COR-L47 (cell line): Measurements from ENCODE around the gene CCDC68.
"Not testable (repeated sequence)": the region's sequence is repeated elsewhere in the genome, so short reads cannot be mapped to it uniquely, and the experiment has no call there.

ENCODE experiments used
- DNase-seq: peaks from one replicate; lab custom pipeline; 2025; lab: John Stamatoyannopoulos, UW

CCDC68 gene

GRCh38 chr18:54958704-54959625, at the start of gene CCDC68:
Gene CCDC68 (minus strand): TSS chr18:54959461. CDS start chr18:54942791, 16,670 bp downstream.
- no peak for DNase-seq

GRCh38 chr18:55007602-55008001, 48.3 kb upstream of the CCDC68 start:
- no peak for DNase-seq

- DNase-seq = no peak
Measured at GRCh38 chr18:55003695-55004094, 44.4 kb upstream of the CCDC68 start.

GRCh38 chr18:55002261-55002660, 43.0 kb upstream of the CCDC68 start:
- no peak for DNase-seq

GRCh38 chr18:55001394-55002024, 42.2 kb upstream of the CCDC68 start:
- peak; percentile 10 for DNase-seq

GRCh38 chr18:55000529-55000928, 41.3 kb upstream of the CCDC68 start:
- no peak for DNase-seq

GRCh38 chr18:54999016-54999415, 39.8 kb upstream of the CCDC68 start:
- no peak for DNase-seq

- DNase-seq = no peak
Measured at GRCh38 chr18:54995421-54996143, 36.3 kb upstream of the CCDC68 start.

- no peak for DNase-seq
Measured at GRCh38 chr18:54991981-54992380, 32.7 kb upstream of the CCDC68 start.

GRCh38 chr18:54984908-54985307, 25.6 kb upstream of the CCDC68 start:
- DNase-seq = no peak

- no peak for DNase-seq
Measured at GRCh38 chr18:54983791-54984190, 24.5 kb upstream of the CCDC68 start.

- peak; percentile 59 for DNase-seq
Measured at GRCh38 chr18:54983041-54983686, 23.9 kb upstream of the CCDC68 start.

GRCh38 chr18:54981076-54981475, 21.8 kb upstream of the CCDC68 start:
- no peak for DNase-seq

GRCh38 chr18:54975598-54975997, 16.3 kb upstream of the CCDC68 start:
- no peak for DNase-seq

- no peak for DNase-seq
Measured at GRCh38 chr18:54973046-54973445, 13.8 kb upstream of the CCDC68 start.

GRCh38 chr18:54968807-54969206, 9.5 kb upstream of the CCDC68 start:
- DNase-seq = no peak

- not testable (repeated sequence) for DNase-seq
Measured at GRCh38 chr18:54968237-54968636, 9.0 kb upstream of the CCDC68 start.

- DNase-seq = no peak
Measured at GRCh38 chr18:54967786-54968185, 8.5 kb upstream of the CCDC68 start.

GRCh38 chr18:54964741-54965140, 5.5 kb upstream of the CCDC68 start:
- DNase-seq = no peak

- DNase-seq = no peak
Measured at GRCh38 chr18:54962919-54963645, 3.8 kb upstream of the CCDC68 start.

- no peak for DNase-seq
Measured at GRCh38 chr18:54961868-54962267, 2.6 kb upstream of the CCDC68 start.
